Stimulated activated CD4-positive, alpha-beta T cell treated with anti-CD3 and anti-CD28 coated beads, Interleukin-4, amount 100 ng/mL, for 48 hours (primary cell): ENCODE measurements around the gene GSTA4.
"Not testable (repeated sequence)": the region's sequence is repeated elsewhere in the genome, so short reads cannot be mapped to it uniquely, and the experiment has no call there.

ENCODE experiments used
- DNase-seq, 2 donors: peaks; one replicate each; pipeline ENCODE4 v3.0.0-alpha.2; 2020; ENCODE audit warnings: low read depth in 2 of 2

GSTA4 gene

DNA sequence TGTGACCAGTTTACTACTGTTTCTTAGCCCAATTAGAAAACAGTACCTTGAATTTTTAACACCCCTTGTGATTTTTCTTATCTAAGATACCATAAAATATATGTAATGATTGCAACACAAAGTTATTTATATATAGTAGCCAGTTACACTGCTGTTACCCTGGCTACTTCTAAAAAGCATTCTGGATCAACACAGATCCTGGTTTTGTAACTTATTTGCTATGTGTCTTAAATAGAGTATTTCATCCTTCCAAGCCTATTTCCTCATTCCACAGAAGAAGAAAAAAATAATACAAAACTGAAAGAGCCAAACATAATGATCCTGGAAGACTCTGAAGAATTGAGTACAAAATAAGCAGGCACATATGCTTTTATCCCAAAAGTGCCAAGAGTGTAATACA, 19.0 kb upstream of the GSTA4 start:
- no peak for DNase-seq

GRCh38 chr6:53011979-53012378, 16.9 kb upstream of the GSTA4 start:
- no peak for DNase-seq

- DNase-seq, result no peak
Measured at GRCh38 chr6:53010504-53010903, 15.4 kb upstream of the GSTA4 start.

- no peak for DNase-seq
Measured at GRCh38 chr6:53009511-53009910, 14.4 kb upstream of the GSTA4 start.

- DNase-seq, result no peak
Measured at GRCh38 chr6:53009056-53009455, 14.0 kb upstream of the GSTA4 start.

DNA sequence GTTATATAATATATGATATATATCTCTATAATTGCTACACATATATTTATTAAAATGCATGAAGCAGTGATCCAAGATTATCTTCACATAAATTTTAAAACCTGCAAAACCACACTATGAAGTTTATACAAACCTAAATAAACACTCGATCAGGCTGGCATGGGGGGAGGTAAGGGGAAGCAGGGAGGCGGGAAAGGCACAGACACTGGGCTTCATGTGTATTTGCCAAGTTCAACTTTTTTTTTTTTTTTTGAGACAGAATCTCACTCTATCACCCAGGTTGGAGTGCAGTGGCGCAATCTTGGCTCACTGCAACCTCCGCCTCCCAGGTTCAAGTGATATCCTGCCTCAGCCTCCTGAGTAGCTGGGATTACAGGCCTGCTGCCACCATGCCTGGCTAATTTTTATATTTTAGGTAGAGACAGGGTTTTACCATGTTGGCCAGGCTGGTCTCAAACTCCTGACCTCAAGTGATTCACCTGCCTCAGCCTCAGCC, 13.2 kb upstream of the GSTA4 start:
- not testable (repeated sequence) for DNase-seq

DNA sequence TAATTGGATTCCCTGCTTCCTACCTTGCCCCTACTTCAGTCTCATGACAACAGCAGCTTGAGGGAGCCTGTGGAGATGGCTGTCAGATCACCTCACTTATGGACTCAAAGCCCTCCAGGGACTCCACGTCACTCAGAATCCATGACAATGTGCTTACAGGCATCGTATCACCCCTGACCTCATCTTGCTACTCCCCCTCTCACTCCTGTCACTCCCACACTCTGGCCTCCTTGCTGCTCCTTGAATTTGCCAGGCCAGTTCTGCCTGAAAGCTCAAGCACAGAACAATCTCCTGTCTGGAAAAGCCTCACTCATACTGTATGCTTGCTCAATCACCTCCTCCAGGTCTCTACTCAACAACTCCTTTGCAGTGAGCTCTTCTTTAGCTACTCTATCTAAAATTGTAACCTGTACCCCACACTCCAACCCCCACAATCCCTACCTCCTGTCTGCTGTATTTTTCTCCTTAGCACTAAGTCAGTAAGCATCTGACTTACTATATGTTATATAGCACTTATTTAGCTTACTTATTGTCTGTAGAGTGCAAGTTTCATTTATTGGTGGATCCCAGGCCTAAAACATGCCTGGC, 10.7 kb upstream of the GSTA4 start:
- no peak for DNase-seq

- no peak for DNase-seq
Measured at GRCh38 chr6:52999456-52999855, 4.4 kb upstream of the GSTA4 start.

GRCh38 chr6:52998603-52999002, 3.5 kb upstream of the GSTA4 start:
- no peak for DNase-seq

- DNase-seq, result no peak
Measured at GRCh38 chr6:52995913-52996645, 995 bp upstream of the GSTA4 start.

GRCh38 chr6:52994839-52995088, 320 bp downstream of the GSTA4 start:
- DNase-seq, result peak in 1 of 2 donors; percentile 19

- DNase-seq, result no peak
Measured at GRCh38 chr6:52994031-52994838, 849 bp downstream of the GSTA4 start.

GRCh38 chr6:52992980-52993920, 1.8 kb downstream of the GSTA4 start:
- DNase-seq, result no peak

DNA sequence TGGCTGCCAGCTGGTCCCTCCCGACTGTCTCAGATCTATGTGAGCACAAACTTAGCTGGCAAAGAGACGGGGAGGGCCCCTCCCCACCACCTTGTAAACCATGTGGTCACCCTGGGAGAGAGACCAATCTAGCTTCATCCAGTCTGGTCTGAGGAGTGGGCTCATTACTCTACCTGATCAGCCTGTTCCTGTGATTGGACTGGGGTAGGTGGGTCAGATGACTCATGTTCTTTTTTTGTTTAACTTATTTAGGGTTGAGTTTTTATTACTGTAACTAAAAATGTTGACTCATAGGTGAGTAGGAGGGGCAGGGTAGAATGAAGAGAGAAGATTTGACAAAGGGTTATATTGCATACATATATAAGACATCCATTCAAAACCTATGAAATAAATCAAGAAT, 4.7 kb downstream of the GSTA4 start:
- no peak for DNase-seq

- DNase-seq, result no peak
Measured at GRCh38 chr6:52985228-52985627, 9.9 kb downstream of the GSTA4 start.

DNA sequence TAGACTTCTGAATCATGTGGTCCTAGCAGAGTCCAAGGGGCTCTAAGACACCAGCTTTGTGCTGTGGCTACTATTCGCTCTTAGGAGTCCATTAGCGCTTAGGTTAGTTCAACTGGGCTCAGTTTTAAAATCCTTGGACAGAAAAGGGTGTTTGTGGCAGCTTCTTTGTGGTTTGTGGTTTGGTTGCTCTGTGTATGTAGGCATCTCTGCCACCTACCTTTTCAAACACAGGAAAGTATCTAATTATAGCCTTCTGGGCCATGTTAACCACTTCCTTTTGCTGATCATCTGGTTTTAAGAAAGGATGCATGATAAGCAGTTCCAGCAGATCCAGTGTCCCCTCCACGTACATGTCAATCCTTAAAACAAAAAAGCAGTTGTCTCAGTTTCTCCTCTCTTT, 10.8 kb downstream of the GSTA4 start:
- DNase-seq, result no peak

GRCh38 chr6:52983159-52983848, 11.8 kb downstream of the GSTA4 start:
- no peak for DNase-seq

GRCh38 chr6:52982680-52983079, 12.4 kb downstream of the GSTA4 start:
- no peak for DNase-seq

DNA sequence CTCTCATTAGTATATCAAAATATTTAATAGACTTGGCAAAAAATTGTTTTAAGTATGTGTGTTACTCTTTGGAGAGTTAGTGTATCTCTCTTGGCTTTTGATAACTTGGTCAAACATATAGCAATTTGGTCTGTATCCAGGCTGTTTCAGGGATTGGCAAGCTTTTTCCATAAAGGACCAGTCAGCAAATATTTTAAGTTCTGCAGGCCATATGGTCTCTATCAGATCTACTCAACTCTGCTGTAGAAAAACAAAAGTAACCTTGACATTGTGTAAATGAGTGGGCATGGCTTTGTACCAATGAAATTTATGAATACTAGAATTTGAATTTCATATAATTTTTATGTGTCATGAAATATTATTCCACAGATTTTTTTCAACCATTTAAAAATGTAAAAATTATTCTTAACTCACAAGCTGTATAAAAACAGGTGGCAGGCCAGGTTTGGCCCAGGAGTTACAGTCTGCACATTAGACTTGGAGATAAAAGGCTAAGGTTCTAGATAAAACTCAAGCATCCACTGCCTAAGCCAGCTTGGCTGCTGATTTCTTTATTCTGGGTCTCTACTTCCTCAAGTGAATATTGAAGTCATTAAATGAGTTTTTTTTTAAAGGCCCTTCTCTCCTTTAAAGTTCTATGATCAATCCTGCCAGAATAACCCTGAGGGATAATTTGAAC, 13.7 kb downstream of the GSTA4 start:
- DNase-seq, result no peak

GRCh38 chr6:52976591-52977035, 18.5 kb downstream of the GSTA4 start:
- DNase-seq, result no peak

GRCh38 chr6:52976149-52976548, 18.9 kb downstream of the GSTA4 start:
- no peak for DNase-seq
